NCI-H510A (cell line): Measurements from ENCODE around the gene ABCA2.
"Not testable (repeated sequence)": the region's sequence is repeated elsewhere in the genome, so short reads cannot be mapped to it uniquely, and the experiment has no call there.

Experiments
- DNase-seq: peaks from one replicate; lab custom pipeline; 2025; lab: John Stamatoyannopoulos, UW

Gene ABCA2

GRCh38 chr9:137062798-137063197 lies 34.8 kb upstream of the ABCA2 start:
- not testable (repeated sequence) for DNase-seq

- DNase-seq = no peak
Observed at GRCh38 chr9:137062384-137062783, 34.3 kb upstream of the ABCA2 start.

DNA sequence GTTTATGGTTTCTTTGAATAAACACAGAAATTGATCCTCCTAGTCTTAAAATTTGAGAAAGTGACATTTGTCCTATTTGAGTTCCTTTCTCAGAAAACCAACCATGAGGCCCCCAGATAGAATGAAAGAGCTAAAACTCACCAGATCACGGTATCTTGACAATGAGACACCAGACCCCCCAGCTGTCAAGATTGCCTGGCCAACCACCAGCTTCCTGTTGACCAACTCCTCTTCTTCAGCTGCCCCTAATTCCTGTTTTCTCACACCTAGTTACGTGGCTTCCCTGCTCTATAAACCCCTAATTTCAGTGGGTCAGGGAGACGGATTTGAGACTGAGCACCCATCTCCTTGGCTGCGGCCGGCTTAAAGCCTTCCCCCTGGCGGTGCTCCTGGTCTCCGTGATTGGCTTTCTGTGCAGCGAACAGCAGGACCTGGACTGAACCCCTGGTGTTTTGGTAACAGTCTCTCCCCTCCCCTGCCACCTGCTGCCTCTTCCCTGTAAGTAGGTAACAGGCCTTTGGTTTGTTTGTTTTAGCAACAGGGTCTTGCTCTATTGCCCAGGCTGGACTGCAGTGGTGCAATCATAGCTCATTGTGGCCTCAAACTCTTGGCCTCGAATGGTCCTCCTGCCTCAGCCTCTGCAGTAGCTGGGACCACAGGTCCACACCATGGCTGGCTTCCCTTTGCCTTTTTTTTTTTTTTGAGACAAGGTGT lies 30.6 kb upstream of the ABCA2 start:
- no peak for DNase-seq

DNA sequence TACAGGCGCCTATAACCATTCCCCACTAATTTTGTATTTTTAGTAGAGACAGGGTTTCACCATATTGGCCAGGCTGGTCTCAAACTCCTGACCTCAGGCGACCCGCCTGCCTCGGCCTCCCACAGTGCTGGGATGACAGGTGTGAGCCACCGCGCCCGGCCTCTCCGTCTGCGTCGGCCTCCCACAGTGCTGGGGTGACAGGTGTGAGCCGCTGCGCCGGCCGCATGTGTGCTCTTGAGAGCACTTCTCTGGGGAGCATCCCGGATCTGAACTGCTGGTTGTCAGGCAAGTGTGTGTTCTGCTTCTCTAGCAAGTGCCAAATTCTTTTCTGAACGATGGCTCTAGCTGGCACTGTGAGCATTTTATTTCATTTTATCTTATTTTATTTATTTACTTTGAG lies 29.5 kb upstream of the ABCA2 start:
- DNase-seq = peak; percentile 57

DNA sequence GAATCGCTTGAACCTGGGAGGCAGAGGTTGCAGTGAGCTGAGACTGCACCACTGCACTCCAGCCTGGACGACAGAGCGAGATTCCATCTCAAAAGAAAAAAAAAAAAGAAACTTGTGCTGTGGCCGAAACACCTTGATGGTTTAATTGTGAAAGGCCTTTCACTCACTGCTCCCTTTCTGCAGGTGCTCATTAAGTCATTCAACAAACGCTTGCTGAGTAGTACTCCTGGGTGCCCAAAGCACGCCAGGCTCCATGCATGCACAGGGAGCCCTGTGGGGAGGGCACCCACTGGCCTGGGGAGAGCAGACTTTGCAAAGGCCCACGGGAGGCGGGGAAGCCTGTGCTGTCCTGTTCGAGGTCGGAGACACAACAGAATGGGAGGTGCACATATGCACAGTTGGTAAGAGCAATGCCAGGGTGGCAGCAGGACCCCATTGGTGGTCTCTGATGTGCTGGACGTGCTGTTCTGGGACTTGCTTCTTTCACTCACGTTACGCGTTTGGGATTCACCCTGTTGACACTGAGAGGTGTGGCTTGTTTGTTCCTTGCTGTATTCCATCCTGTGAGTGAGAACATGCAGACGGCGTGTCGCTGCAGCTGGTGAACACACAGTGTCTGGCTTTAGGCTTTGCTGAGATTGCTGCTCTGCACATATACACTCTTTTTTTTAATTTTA lies 28.8 kb upstream of the ABCA2 start:
- DNase-seq = no peak

GRCh38 chr9:137055385-137056364 lies 27.6 kb upstream of the ABCA2 start:
- DNase-seq = no peak

- no peak for DNase-seq
Observed at GRCh38 chr9:137054932-137055384, 26.9 kb upstream of the ABCA2 start.

GRCh38 chr9:137053944-137054931 lies 26.2 kb upstream of the ABCA2 start, which contains the start of gene ENTPD2:
Gene ENTPD2, minus strand, starts transcription at chr9:137054061. Its CDS starts 64 bp downstream, at chr9:137053997.
- peak; percentile 80 for DNase-seq

- no peak for DNase-seq
Observed at GRCh38 chr9:137052998-137053943, 25.2 kb upstream of the ABCA2 start.

DNA sequence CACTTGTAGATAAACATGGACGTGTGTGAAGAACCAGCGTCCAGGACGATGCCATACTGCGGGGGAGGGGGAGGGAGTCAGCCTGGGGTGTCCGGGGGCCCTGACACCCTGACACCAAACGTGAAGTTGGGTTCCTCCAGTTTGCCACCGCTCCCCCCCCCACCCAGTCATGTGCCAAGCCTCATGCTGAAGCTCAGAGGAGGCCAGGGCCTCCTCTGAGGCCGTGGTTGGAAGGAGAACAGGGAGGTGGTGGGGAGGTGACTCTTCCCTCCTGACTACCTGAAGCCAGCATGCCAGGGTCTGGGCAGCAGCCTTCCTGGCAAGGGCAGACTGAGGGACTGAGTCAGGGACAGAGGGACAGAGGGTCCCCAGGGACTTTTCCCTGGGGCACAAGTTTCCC lies 24.3 kb upstream of the ABCA2 start:
- DNase-seq = no peak

DNA sequence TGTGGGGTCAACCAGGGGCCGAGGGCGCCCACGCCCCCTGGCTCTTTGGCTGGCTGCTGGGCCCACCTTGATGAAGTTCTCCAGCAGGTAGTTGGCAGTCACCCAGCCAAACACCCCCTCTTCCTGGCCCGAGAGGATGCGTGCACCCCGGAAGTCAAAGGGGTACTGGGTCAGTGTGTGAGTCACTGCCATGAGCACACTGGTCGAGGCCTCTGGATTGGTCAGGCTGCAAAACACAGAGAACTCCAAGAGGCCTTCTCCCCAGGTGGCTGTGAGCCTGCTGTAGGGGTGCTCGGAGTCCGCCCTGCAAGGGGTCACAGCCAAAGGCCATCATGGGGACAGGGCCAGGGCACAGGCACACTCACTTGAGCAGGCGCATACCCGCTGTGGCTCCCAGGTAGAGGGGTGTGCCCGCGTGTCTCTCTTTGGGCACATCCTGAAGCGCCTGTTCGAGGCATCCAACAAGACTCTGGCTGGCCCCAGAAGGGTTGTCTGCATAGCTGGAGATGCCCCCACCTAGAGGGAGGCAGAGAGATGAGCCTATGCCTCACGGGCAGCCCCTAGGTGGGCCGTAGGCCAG lies 23.2 kb upstream of the ABCA2 start:
- DNase-seq = no peak

DNA sequence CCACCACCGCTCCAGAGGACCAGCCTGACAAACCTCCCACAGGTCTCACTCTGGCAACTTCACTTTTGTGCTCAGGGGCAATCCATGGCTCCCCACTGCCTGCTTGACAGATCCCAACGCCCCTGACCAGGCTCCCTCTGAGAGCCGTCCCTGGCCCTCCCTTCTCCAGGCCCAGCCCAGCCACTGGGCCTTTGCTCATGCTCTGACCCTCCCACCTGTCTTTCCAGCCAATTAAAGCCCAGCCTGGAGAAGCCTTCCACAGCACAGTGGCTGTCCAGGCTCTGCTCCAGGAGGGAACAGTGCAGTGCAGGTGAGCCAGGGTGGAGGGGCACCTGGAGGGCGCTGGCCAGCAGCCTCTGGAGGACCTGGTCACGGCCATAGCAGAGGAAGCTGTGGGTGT lies 22.5 kb upstream of the ABCA2 start:
- DNase-seq = no peak

DNA sequence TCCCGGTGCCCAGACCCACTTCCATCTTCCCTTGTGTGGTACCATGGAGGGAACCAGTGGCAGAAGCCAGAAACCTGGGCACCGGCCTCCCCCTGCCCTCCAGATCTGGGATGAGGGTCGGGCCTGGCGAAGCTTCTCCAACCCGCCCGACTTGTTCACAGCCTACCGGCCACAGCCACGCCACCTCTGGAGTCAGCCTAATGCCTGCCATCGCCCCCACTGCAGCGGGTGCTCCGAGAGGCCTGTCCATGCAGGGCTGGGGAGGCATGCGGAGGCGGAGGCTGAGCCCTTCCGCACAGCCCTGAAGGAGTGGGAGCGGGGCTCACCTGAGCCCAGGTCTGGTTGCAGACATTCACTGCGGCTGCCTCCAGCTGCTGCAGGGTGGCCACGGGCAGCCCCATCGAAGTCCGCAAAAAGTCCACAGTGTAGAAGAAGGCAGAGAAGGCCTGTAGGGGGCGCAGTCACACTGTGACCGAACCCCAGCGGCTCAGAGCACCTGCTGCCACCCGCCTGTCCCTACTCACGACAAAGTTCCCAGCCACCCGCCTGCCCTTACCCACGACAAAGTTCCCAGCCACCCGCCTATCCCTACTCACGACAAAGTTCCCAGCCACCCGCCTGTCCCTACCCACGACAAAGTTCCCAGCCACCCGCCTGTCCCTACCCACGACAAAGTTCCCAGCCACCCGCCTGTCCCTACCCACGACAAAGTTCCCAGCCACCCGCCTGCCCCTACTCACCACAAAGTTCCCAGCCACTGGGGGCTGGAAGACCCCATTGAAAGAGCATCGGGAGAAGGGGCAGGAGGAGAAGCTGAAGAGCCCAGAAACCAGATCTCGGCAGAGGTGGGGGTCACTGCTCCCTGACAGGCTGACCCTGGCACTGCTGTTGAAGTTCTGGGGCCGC lies 21.8 kb upstream of the ABCA2 start:
- DNase-seq = no peak

DNA sequence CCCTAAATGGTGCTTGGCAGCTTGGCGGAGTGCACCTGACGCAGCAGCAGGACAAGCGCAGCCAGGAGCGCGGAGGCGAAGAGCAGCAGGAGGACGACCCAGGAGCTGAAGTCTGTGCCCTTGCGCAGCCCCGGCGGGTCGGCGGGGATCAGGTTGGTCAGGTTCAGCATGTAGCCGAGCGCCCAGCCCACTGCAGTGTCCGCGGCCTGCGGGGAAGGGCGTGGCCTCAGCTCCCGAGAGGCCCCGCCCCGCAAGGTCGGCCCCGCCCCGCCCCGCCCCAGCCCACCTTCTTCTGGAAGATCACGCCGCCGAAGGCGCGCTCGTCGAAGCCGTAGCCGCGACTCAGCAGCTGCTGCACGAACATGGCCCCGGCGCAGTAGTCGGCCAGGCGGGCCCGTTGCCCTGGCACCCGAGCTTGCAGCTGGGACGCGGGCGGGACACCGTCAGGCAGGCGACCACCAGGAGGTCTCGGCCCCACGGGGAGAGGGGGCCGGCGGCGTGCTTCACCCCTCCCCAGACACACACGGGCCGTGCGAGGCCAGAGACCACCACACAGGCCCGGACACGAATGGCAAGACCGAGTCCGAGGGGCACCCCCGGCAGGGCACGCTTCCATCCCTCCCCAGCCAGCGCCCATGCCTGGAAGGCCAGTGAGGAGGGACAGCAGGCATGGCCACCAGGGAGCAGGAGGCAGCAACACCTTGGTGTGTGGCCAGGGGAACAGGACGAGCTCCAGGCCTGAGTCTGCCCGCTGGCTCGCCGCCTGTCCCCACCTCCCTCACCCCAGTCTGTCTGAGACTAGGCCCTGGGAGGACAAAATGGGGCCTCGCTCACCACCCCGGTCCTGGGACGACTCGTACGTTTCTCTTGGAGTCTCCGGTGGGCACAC lies 20.9 kb upstream of the ABCA2 start:
- DNase-seq = no peak

DNA sequence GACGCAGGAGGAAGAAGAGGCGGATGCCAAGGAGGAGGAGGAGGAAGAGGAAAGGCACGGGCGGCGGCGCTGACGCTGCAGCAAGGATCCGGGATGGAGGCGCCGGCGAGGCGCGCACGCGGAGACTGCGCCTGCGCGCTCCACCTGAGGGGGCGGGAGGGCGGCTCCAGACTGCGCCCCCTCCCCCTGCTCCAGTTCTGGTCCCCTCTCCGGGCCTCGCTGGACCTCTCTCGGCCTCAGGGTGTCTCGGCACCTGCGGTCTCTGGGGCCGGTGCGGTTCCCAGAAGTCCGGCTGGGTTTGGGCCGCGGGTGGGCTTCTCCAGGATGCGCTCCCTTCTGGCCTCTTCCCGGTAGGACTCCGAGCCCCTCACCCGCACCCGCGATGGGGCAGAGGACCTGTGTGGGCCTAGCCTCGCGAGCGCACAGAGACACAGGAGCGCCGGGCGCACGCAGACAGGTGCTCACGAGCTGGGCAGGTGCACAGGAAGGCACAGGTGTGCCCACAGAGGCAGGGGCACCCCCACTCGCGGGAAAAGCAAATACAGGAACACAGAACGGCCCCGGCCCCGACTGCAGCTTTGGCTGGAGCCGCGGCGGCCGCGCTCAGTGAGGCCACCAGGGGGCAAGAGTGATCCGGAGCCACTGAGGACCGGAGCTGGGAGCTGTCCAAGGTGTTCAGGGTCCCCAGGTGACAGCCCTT lies 18.2 kb upstream of the ABCA2 start, which contains the start of gene NPDC1:
NPDC1 (minus strand) TSS at position 90 of the 700 bp plus-strand sequence. CDS start 188 bp downstream, outside the sequence.
- DNase-seq = peak; percentile 61

DNA sequence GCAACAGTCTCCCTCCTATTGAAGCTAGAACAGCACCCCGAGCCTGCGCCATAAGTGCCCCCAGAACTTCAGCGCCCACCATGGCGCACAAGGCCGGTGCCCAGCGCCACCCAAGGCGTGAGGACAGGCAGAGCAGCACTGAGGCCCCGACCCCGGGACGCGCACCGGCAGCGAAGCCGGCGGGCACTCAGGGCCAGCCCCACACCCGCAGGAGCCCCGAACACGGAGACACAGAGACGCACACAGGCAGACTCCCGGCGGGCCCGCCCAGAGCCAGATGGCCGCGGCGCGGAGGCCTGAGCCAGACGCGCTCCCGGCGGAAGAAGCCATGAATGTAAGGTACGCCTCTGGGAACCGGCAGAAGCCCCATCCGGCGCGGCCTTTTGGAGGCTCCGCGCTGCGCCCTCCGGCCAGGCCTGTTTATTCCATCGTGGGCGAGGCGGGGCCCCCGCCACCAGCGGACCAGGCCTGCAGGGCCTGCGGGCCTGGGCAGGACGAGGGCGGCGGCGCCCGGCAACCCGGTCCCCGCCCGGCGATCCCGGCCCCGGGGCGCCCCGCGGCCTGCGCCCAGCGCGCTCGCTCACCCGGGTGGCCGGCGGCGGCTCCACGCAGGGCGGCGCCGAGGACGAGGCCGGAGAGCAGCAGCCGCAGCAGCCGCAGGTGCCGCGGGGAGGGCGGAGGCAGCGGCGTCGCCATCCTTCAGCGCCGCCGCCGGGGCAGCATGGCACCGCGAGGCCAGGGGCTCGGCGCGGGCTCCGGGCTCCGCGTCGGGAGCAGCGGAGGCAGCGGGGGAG lies 17.5 kb upstream of the ABCA2 start:
- no peak for DNase-seq
